GM12878 (cell line): ENCODE measurements around the gene ERCC2. TPM values are rescaled to one million over a fixed set of nuclear protein-coding genes. Genes with fewer than 3 reads are reported as not detected.

Experiments used
- BACH1 ChIP-seq: fragments of 450-650 bp; IDR thresholded peaks from 2 replicates; pipeline ENCODE4 v1.6.1; 2017; ENCODE audit warnings: mild to moderate bottlenecking, borderline replicate concordance
- BCL3 ChIP-seq: IDR thresholded peaks from 2 replicates; pipeline ENCODE4 v1.6.1; 2011; ENCODE audit warnings: borderline replicate concordance, low read depth, mild to moderate bottlenecking, moderate library complexity, low read length; ENCODE audit not compliant: insufficient read depth, poor library complexity, severe bottlenecking
- CHD2 ChIP-seq: IDR thresholded peaks from 2 replicates; pipeline ENCODE4 v1.6.1; 2011; ENCODE audit warnings: low read depth, low read length, improper control_type of control experiment, borderline replicate concordance
- CHD4 ChIP-seq: fragments of 200-600 bp; sonication (generic); IDR thresholded peaks from 2 replicates; pipeline ENCODE4 v1.6.1; 2016; ENCODE audit warnings: mild to moderate bottlenecking
- IKZF2 ChIP-seq, 2 experiments: fragments of 450-650 bp; IDR thresholded peaks; 2 replicates each; pipeline ENCODE4 v1.6.1; 2017; ENCODE audit warnings: mild to moderate bottlenecking in 2 of 2, moderate library complexity in 2 of 2
- MAX ChIP-seq: IDR thresholded peaks from 2 replicates; pipeline ENCODE4 v1.6.1; 2012; ENCODE audit warnings: low read depth, low read length, improper control_type of control experiment
- MTA2 ChIP-seq: fragments of 450-650 bp; IDR thresholded peaks from 2 replicates; pipeline ENCODE4 v1.6.1; 2016; ENCODE audit warnings: low read depth, mild to moderate bottlenecking, moderate library complexity
- MYC ChIP-seq: IDR thresholded peaks from 2 replicates; pipeline ENCODE4 v1.6.1; 2011; ENCODE audit warnings: mild to moderate bottlenecking, low read length, moderate library complexity, inconsistent platforms; ENCODE audit not compliant: insufficient read depth, insufficient replicate concordance, insufficient read length, severe bottlenecking
- NFYB ChIP-seq: IDR thresholded peaks from 2 replicates; pipeline ENCODE4 v1.6.1; 2011; ENCODE audit warnings: low read depth, mild to moderate bottlenecking, low read length, improper control_type of control experiment, moderate library complexity; ENCODE audit not compliant: insufficient read depth
- NKRF ChIP-seq: fragments of 450-650 bp; conservative IDR thresholded peaks from 2 replicates; pipeline ENCODE4 v1.6.1; 2017; ENCODE audit warnings: mild to moderate bottlenecking, moderate library complexity
- NR2F1 ChIP-seq: fragments of 450-650 bp; conservative IDR thresholded peaks from 2 replicates; pipeline ENCODE4 v1.6.1; 2017; ENCODE audit warnings: mild to moderate bottlenecking
- PKNOX1 ChIP-seq: fragments of 450-650 bp; IDR thresholded peaks from 2 replicates; pipeline ENCODE4 v1.6.1; 2016; ENCODE audit warnings: mild to moderate bottlenecking
- PML ChIP-seq: IDR thresholded peaks from 2 replicates; pipeline ENCODE4 v1.6.1; 2012; ENCODE audit warnings: low read length, inconsistent platforms
- RELA ChIP-seq: fragments of 450-650 bp; IDR thresholded peaks from 2 replicates; pipeline ENCODE4 v1.8.0; 2014; ENCODE audit warnings: borderline replicate concordance; ENCODE audit not compliant: partially characterized antibody
- SIN3A ChIP-seq: IDR thresholded peaks from 2 replicates; pipeline ENCODE4 v1.6.1; 2012; ENCODE audit warnings: low read depth, low read length, improper control_type of control experiment
- SIX5 ChIP-seq: IDR thresholded peaks from 2 replicates; pipeline ENCODE4 v1.6.1; 2011; ENCODE audit warnings: mild to moderate bottlenecking, low read depth, low read length, moderate library complexity; ENCODE audit not compliant: severe bottlenecking
- SMAD5 ChIP-seq: IDR thresholded peaks from 2 replicates; pipeline ENCODE4 v1.6.1; 2016; ENCODE audit warnings: antibody characterized with exemption, low read depth
- YBX1 ChIP-seq: fragments of 450-650 bp; IDR thresholded peaks from 2 replicates; pipeline ENCODE4 v1.6.1; 2016; ENCODE audit warnings: antibody characterized with exemption
- ZNF207 ChIP-seq: fragments of 450-650 bp; IDR thresholded peaks from 2 replicates; pipeline ENCODE4 v1.6.1; 2014; ENCODE audit warnings: antibody characterized with exemption, mild to moderate bottlenecking, borderline replicate concordance
- polyA plus RNA-seq, 11 experiments: library from polyadenylated mRNA; depleted of rRNA in 4 of 11; unstranded in 6 of 11; stranded (reverse) in 5 of 11; fragments of >200 nt; fragmentation: Nextera tagmentation in 4 of 11; fragmentation: Illumina TruSeq in 1 of 11; extraction: Ambion mirVana in 4 of 11; extraction: Trizol in 1 of 11; gene quantifications; 1 replicate in 1 of 11; 2 replicates in 10 of 11; pipeline versions ENCODE4 v1.2.1 to v1.2.3, GENCODE V29; 2011 to 2016; ENCODE audit warnings: inconsistent platforms in 2 of 11, missing spikeins in 2 of 11, low read depth in 1 of 11
- total RNA-seq, 4 experiments: library from RNA; depleted of rRNA in 3 of 4; stranded (reverse); fragments of >200 nt in 3 of 4; fragmentation: Illumina TruSeq in 1 of 4; extraction: Trizol in 1 of 4; gene quantifications; 2 replicates each; pipeline versions ENCODE4 v1.2.1 to v1.2.3, GENCODE V29; 2013 to 2021

Gene ERCC2
- total and polyA plus RNA-seq, 10 of the 15 experiments (the other 5 are each of a cell fraction or from before 2014, with no cell fraction given), result 1.3 to 40.1 (median 15.6) TPM

- TF ChIP-seq NKRF, result no peak; the same call in 1 of the 2 replicates
- TF ChIP-seq SMAD5, result no peak
- TF ChIP-seq CHD2, result peak; percentile 17; the same call in 1 of the 2 replicates
- TF ChIP-seq NFYB, result no peak
- TF ChIP-seq MAX, result 0 out of 2 replicates have a peak, but pooled peaks have one; percentile 20
- no peak for TF ChIP-seq MYC
- TF ChIP-seq IKZF2 (IDR thresholded peaks at IDR 0.05), result no peak
- no peak for TF ChIP-seq YBX1
- TF ChIP-seq BACH1, result no peak
- TF ChIP-seq CHD4, result no peak
- TF ChIP-seq ZNF207, result 0 out of 2 replicates have a peak, but pooled peaks have one; percentile 8
- 0 out of 2 replicates have a peak, but pooled peaks have one; percentile 35 for TF ChIP-seq SIN3A
- TF ChIP-seq PML, result no peak
- 0 out of 2 replicates have a peak, but pooled peaks have one; percentile 11 for TF ChIP-seq PKNOX1
- no peak for TF ChIP-seq BCL3
- TF ChIP-seq MTA2, result no peak
- peak; percentile 59 for TF ChIP-seq SIX5
- peak; percentile 9; the same call in 1 of the 2 replicates for TF ChIP-seq NR2F1
- TF ChIP-seq RELA, result no peak
These were observed 34.4 kb upstream of the ERCC2 start, which contains the start of gene PPP1R13L (continued) for GRCh38 chr19:45404557-45405434.
